HG03139 (cell line): ENCODE data around the gene RSBN1L.
A peak's percentile ranks its signal among the peaks of the same experiment; 100 is the strongest.

Source experiments
- ATAC-seq: cut with Tn5 transposase; IDR thresholded peaks from one replicate; pipeline ENCODE4 v1.9.1; 2021; ENCODE audit not compliant: unreplicated experiment

RSBN1L gene

GRCh38 chr7:77727936-77728701 lies 31.9 kb downstream of the RSBN1L start:
- ATAC-seq = no peak

- no peak for ATAC-seq
Observed at GRCh38 chr7:77729574-77730348, 33.5 kb downstream of the RSBN1L start.

- ATAC-seq = no peak
Observed at GRCh38 chr7:77731716-77732115, 35.5 kb downstream of the RSBN1L start.

- ATAC-seq = no peak
Observed at GRCh38 chr7:77734659-77735421, 38.6 kb downstream of the RSBN1L start.

GRCh38 chr7:77735457-77735856 lies 39.2 kb downstream of the RSBN1L start:
- ATAC-seq = no peak

GRCh38 chr7:77736991-77737390 lies 40.7 kb downstream of the RSBN1L start:
- no peak for ATAC-seq

GRCh38 chr7:77738382-77738781 lies 42.1 kb downstream of the RSBN1L start:
- ATAC-seq = no peak

GRCh38 chr7:77738871-77739270 lies 42.6 kb downstream of the RSBN1L start:
- no peak for ATAC-seq

GRCh38 chr7:77740257-77740656 lies 44.0 kb downstream of the RSBN1L start:
- ATAC-seq = no peak

- no peak for ATAC-seq
Observed at GRCh38 chr7:77743518-77743917, 47.3 kb downstream of the RSBN1L start.

- no peak for ATAC-seq
Observed at GRCh38 chr7:77745746-77746145, 49.5 kb downstream of the RSBN1L start.

- no peak for ATAC-seq
Observed at GRCh38 chr7:77746164-77746823, 50.0 kb downstream of the RSBN1L start.

- no peak for ATAC-seq
Observed at GRCh38 chr7:77746824-77747165, 50.5 kb downstream of the RSBN1L start.

- ATAC-seq = no peak
Observed at GRCh38 chr7:77747178-77747577, 50.9 kb downstream of the RSBN1L start.

GRCh38 chr7:77747718-77748117 lies 51.5 kb downstream of the RSBN1L start:
- no peak for ATAC-seq

GRCh38 chr7:77752016-77752415 lies 55.8 kb downstream of the RSBN1L start:
- ATAC-seq = no peak

- ATAC-seq = no peak
Observed at GRCh38 chr7:77753173-77753572, 56.9 kb downstream of the RSBN1L start.

GRCh38 chr7:77757589-77757988 lies 61.3 kb downstream of the RSBN1L start:
- peak; percentile 78 for ATAC-seq

- ATAC-seq = no peak
Observed at GRCh38 chr7:77759294-77759889, 63.1 kb downstream of the RSBN1L start.

GRCh38 chr7:77760809-77761453 lies 64.7 kb downstream of the RSBN1L start:
- no peak for ATAC-seq
